RKO (cell line): ENCODE measurements around the gene ZNF670.
A peak's percentile ranks its signal among the peaks of the same experiment; 100 is the strongest.

Experiments
- DNase-seq: peaks from one replicate; pipeline ENCODE4 v3.0.0-alpha.2; 2016; ENCODE audit warnings: low spot score

ZNF670 gene

GRCh38 chr1:247103859-247104591, 25.4 kb upstream of the ZNF670 start, which contains the start of gene ZNF669:
ZNF669 (minus strand) TSS chr1:247104356; CDS start chr1:247104199, 157 bp downstream.
- peak; percentile 96 for DNase-seq

GRCh38 chr1:247102381-247102780, 23.8 kb upstream of the ZNF670 start:
- peak; percentile 80 for DNase-seq

- no peak for DNase-seq
These were observed 22.2 kb upstream of the ZNF670 start for GRCh38 chr1:247100676-247101279.

GRCh38 chr1:247096958-247097357, 18.3 kb upstream of the ZNF670 start:
- no peak for DNase-seq

- no peak for DNase-seq
These were observed 17.9 kb upstream of the ZNF670 start for GRCh38 chr1:247096544-247096943.

GRCh38 chr1:247096112-247096511, 17.5 kb upstream of the ZNF670 start:
- no peak for DNase-seq

- no peak for DNase-seq
These were observed 11.8 kb upstream of the ZNF670 start for GRCh38 chr1:247090455-247090854.

GRCh38 chr1:247089616-247090375, 11.2 kb upstream of the ZNF670 start:
- no peak for DNase-seq

- DNase-seq: no peak
These were observed 10.4 kb upstream of the ZNF670 start for GRCh38 chr1:247088967-247089366.

- DNase-seq: no peak
These were observed 8.6 kb upstream of the ZNF670 start for GRCh38 chr1:247087256-247087655.

GRCh38 chr1:247085310-247085709, 6.7 kb upstream of the ZNF670 start:
- no peak for DNase-seq

GRCh38 chr1:247084771-247085170, 6.2 kb upstream of the ZNF670 start:
- DNase-seq: no peak

- no peak for DNase-seq
These were observed 697 bp upstream of the ZNF670 start for GRCh38 chr1:247079141-247079874.

GRCh38 chr1:247077876-247078257, 744 bp downstream of the ZNF670 start:
- peak; percentile 30 for DNase-seq

GRCh38 chr1:247077213-247077612, 1.4 kb downstream of the ZNF670 start:
- peak; percentile 46 for DNase-seq

GRCh38 chr1:247070645-247071044, 8.0 kb downstream of the ZNF670 start:
- DNase-seq: no peak

- no peak for DNase-seq
These were observed 14.3 kb downstream of the ZNF670 start for GRCh38 chr1:247064304-247064703.

GRCh38 chr1:247060771-247061170, 17.8 kb downstream of the ZNF670 start:
- DNase-seq: no peak

- DNase-seq: no peak
These were observed 22.5 kb downstream of the ZNF670 start for GRCh38 chr1:247056071-247056470.

- no peak for DNase-seq
These were observed 23.6 kb downstream of the ZNF670 start for GRCh38 chr1:247054992-247055415.

- DNase-seq: no peak
These were observed 30.9 kb downstream of the ZNF670 start for GRCh38 chr1:247047702-247048101.

GRCh38 chr1:247047260-247047659, 31.4 kb downstream of the ZNF670 start:
- no peak for DNase-seq
